Central memory CD4-positive, alpha-beta T cell (primary cell): ENCODE data around the gene CPD.
A peak's percentile ranks its signal among the peaks of the same experiment; 100 is the strongest.
"Not testable (repeated sequence)": the region's sequence is repeated elsewhere in the genome, so short reads cannot be mapped to it uniquely, and the experiment has no call there.

Source experiments
- DNase-seq: peaks from one replicate; pipeline ENCODE4 v3.0.0; 2022

The CPD gene

DNA sequence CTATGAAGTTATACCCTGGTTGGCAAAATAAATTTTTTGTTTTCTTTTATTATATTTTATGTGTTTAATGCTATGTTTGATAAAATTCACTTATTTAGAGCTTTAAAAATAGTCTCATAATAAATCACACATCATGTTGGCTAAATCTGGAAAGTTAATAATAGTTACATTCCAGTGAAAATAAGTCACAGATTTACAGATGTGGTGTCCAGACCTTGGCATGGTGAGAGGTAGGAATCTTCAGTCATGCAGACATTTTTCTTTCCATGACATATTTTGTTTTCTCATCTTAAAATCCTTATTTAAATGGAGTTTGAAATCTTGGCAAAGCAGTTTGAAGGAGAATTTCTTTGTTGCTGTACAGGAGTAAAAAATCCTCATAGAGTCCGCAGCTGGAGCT, 50.4 kb downstream of the CPD start:
- DNase-seq: no peak

GRCh38 chr17:30433514-30433913, 54.8 kb downstream of the CPD start:
- DNase-seq: no peak

- no peak for DNase-seq
These were observed 58.0 kb downstream of the CPD start for GRCh38 chr17:30436729-30437128.

DNA sequence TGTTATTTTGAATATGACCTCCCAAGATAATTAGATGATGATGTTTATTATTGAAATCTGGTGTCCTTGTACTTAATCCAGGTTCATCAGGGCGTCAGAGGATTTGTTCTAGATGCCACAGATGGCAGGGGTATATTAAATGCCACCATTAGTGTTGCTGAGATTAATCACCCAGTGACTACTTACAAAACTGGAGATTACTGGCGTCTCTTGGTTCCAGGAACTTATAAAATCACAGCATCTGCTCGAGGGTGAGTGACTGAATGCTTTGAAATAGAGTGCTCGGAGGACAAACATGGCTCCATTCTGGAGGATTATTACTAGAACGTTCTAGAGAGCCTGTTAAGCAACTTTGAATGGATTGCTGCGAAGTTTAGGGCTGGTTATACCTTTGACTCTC, 65.0 kb downstream of the CPD start:
- DNase-seq: no peak

- DNase-seq: not testable (repeated sequence)
These were observed 67.9 kb downstream of the CPD start for GRCh38 chr17:30446640-30447039.

DNA sequence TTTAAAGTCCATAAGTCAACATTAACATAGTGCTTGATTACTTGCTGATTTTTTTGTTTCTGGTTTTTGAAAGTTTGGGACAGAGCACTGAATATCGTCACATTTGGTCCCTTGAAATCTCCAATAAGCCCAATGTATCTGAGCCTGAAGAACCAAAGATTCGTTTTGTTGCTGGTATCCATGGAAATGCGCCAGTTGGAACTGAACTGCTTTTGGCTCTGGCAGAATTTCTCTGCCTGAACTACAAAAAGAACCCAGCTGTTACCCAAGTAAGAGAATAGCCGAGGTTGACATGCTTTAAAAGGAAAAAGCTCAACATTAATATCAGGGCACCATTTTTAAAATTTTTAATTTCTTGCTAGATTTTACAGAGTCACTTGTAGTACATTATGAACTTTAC, 70.8 kb downstream of the CPD start:
- DNase-seq: no peak

GRCh38 chr17:30450125-30451027, 71.6 kb downstream of the CPD start:
- DNase-seq: no peak

- DNase-seq: no peak
These were observed 75.9 kb downstream of the CPD start for GRCh38 chr17:30454635-30455034.

- no peak for DNase-seq
These were observed 79.6 kb downstream of the CPD start for GRCh38 chr17:30458371-30458770.

- DNase-seq: not testable (repeated sequence)
These were observed 80.2 kb downstream of the CPD start for GRCh38 chr17:30458797-30459413.

DNA sequence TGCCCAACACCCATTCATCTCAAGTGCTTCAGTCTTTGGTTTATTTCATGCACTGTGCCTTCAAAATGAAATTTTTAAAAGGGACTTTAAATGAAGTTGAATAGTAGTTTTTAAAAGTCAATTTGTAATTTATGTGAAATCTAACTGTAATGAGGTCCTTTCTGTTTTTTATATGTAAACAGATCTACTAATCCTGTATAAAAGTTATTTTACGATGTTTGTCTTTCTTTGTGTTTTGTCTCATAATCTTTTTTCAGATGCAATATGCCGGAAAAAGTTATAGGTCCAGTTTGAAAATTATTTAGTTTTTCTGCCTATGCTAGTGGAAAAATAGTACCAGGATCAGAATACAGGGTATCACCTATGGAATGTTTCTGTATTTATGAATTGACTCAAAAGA, 89.7 kb downstream of the CPD start:
- DNase-seq: no peak

- no peak for DNase-seq
These were observed 93.6 kb downstream of the CPD start for GRCh38 chr17:30472238-30472890.

- no peak for DNase-seq
These were observed 96.5 kb downstream of the CPD start for GRCh38 chr17:30475206-30475605.

DNA sequence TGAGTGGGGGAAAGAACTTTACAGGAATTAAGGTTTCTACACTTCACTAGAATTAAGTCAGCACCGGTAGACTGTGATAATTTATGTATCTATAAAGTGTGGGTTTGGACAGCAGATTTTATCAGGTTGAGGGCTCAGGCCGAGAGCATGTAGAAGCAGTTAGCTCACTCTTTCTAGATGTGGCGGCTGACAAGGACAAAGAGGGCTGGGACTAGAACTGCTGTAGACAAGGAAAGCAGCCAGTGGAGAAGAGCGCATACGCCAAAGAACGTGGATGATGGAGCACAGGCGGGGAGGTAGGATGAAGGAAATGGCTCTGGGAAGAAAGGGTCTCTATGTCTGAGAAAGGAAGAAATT, 98.0 kb downstream of the CPD start:
- no peak for DNase-seq

- DNase-seq: peak; percentile 88
These were observed 98.5 kb downstream of the CPD start, which contains the start of gene GOSR1 for GRCh38 chr17:30477083-30477773. Gene GOSR1, plus strand, starts transcription at chr17:30477408. Its CDS starts 26 bp downstream, at chr17:30477434.

- peak; percentile 46 for DNase-seq
These were observed 99.0 kb downstream of the CPD start for GRCh38 chr17:30477774-30478115.

DNA sequence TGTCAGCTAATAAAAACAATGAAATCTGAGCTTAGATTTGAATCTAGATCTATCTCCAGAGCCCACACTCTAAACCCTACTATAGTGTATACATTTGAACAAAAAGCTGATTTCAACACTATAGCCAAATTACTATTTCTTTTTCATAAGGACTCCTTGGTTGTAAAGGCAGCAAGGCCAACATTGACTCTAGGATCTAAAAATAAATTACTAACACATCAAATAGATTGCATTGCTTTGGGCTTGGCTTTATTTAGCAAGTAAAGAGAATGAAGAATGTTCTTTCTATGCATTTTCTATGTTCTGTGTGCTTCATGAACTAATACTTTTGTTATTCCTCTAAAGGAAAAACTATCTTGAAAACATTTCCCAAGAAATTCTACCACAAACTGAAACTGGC, 103.8 kb downstream of the CPD start:
- DNase-seq: no peak

DNA sequence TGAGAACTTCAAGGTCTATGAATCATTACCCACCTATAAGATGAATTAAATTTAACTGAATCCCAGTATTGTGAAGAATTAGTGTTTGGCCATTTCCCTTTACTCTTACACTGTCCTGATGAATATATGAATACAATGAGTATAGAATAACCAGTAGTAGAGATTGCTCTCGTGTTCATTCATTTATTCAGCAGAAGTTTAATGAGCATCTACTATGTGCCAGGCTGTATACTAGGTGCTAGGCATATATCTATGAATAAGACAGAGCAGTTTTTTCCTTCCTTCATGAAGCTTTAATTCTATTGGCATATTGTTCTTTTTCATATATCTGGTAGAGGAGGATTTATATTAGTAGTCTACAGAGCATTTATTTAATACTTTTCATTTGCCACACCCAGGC, 104.4 kb downstream of the CPD start:
- no peak for DNase-seq

- DNase-seq: no peak
These were observed 115.1 kb downstream of the CPD start for GRCh38 chr17:30493780-30494179.

DNA sequence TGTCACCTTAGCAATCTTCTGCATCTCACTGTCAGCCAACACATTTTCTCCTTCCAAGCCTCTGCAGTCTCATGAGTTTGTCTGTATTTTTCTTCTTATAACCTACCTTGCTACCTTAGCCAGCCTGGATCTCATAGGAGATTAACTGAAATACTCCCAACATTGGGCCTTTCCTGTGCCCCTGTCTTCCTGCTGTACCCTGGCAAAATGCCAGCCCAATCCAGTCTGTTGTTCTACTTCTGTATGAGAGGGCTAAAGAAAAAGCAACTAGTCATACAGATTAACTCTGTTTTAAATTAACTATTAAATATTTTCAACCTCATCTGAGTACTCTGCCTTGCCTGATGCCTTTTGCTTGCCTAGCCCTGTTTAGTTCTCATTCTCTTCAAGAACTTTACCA, 116.9 kb downstream of the CPD start:
- DNase-seq: no peak

GRCh38 chr17:30503558-30503957, 124.8 kb downstream of the CPD start:
- DNase-seq: no peak

- DNase-seq: no peak
These were observed 127.2 kb downstream of the CPD start for GRCh38 chr17:30505868-30506417.

GRCh38 chr17:30506481-30506880, 127.8 kb downstream of the CPD start:
- DNase-seq: no peak
